ENCODE measurements around the gene ZRANB3.
"Not testable (repeated sequence)": the region's sequence is repeated elsewhere in the genome, so short reads cannot be mapped to it uniquely, and the experiment has no call there.

ZRANB3 gene

GRCh38 chr2:135149251-135149650, 381.8 kb downstream of the ZRANB3 start:
- in situ Hi-C loops (cut with HindIII; ENCODE audit: low sequenced_read_pairs), result no loop called here

GRCh38 chr2:135144343-135144742, 386.7 kb downstream of the ZRANB3 start:
- in situ Hi-C loops (cut with HindIII; ENCODE audit: low sequenced_read_pairs), result no loop called here

GRCh38 chr2:135142323-135142722, 388.7 kb downstream of the ZRANB3 start:
- in situ Hi-C loops (cut with HindIII; ENCODE audit: low sequenced_read_pairs), result no loop called here

GRCh38 chr2:135140606-135141005, 390.4 kb downstream of the ZRANB3 start:
- in situ Hi-C loops (cut with HindIII; ENCODE audit: low sequenced_read_pairs), result no loop called here

GRCh38 chr2:135132314-135132713, 398.7 kb downstream of the ZRANB3 start:
- in situ Hi-C loops (cut with HindIII; ENCODE audit: low sequenced_read_pairs), result no loop called here

- in situ Hi-C loops (cut with HindIII; ENCODE audit: low sequenced_read_pairs), result no loop called here
Observed at GRCh38 chr2:135130751-135131150, 400.3 kb downstream of the ZRANB3 start.

- in situ Hi-C loops (cut with HindIII; ENCODE audit: low sequenced_read_pairs), result loop anchor here (10.0 kb wide), 1 partner anchor 99 kb away; no protein-coding TSS in a partner anchor
Observed at GRCh38 chr2:135125940-135126339, 405.1 kb downstream of the ZRANB3 start.

- in situ Hi-C loops (cut with HindIII; ENCODE audit: low sequenced_read_pairs), result loop anchor here (10.0 kb wide), 1 partner anchor 100 kb away; no protein-coding TSS in a partner anchor
Observed at GRCh38 chr2:135124924-135125886, 405.8 kb downstream of the ZRANB3 start.

- in situ Hi-C loops (cut with HindIII; ENCODE audit: low sequenced_read_pairs), result loop anchor here (10.0 kb wide), 1 partner anchor 103 kb away; no protein-coding TSS in a partner anchor
Observed at GRCh38 chr2:135121658-135122039, 409.4 kb downstream of the ZRANB3 start.

- in situ Hi-C loops (cut with HindIII; ENCODE audit: low sequenced_read_pairs), result loop anchor here (10.0 kb wide), 1 partner anchor 104 kb away; no protein-coding TSS in a partner anchor
Observed at GRCh38 chr2:135121016-135121657, 409.9 kb downstream of the ZRANB3 start.

GRCh38 chr2:135119582-135119981, 411.4 kb downstream of the ZRANB3 start:
- in situ Hi-C loops (cut with HindIII; ENCODE audit: low sequenced_read_pairs), result loop anchor here (5.0 kb wide), 1 partner anchor 77 kb away; no protein-coding TSS in a partner anchor

- in situ Hi-C loops (cut with HindIII; ENCODE audit: low sequenced_read_pairs), result no loop called here
Observed at GRCh38 chr2:135113322-135113721, 417.7 kb downstream of the ZRANB3 start.

- in situ Hi-C loops (cut with HindIII; ENCODE audit: low sequenced_read_pairs), result not testable (repeated sequence)
Observed at GRCh38 chr2:135105513-135106316, 425.3 kb downstream of the ZRANB3 start.

- in situ Hi-C loops (cut with HindIII; ENCODE audit: low sequenced_read_pairs), result no loop called here
Observed at GRCh38 chr2:135103843-135104242, 427.2 kb downstream of the ZRANB3 start.

GRCh38 chr2:135099802-135100483, 431.1 kb downstream of the ZRANB3 start:
- in situ Hi-C loops (cut with HindIII; ENCODE audit: low sequenced_read_pairs), result no loop called here

GRCh38 chr2:135097532-135098231, 433.3 kb downstream of the ZRANB3 start:
- in situ Hi-C loops (cut with HindIII; ENCODE audit: low sequenced_read_pairs), result no loop called here

- in situ Hi-C loops (cut with HindIII; ENCODE audit: low sequenced_read_pairs), result no loop called here
Observed at GRCh38 chr2:135096665-135097446, 434.2 kb downstream of the ZRANB3 start.

GRCh38 chr2:135095591-135095990, 435.4 kb downstream of the ZRANB3 start:
- in situ Hi-C loops (cut with HindIII; ENCODE audit: low sequenced_read_pairs), result no loop called here

GRCh38 chr2:135094508-135094907, 436.5 kb downstream of the ZRANB3 start:
- in situ Hi-C loops (cut with HindIII; ENCODE audit: low sequenced_read_pairs), result no loop called here
